MM.1S (cell line): ENCODE data around the gene TXN.

Experiments used
- EZH2 ChIP-seq: fragments of 300-600 bp; sonication (generic); optimal IDR thresholded peaks from 2 replicates; pipeline ENCODE3; 2017; ENCODE audit warnings: low read depth, mild to moderate bottlenecking, antibody characterized with exemption, low read length, mixed read lengths
- EZH2phosphoT487 ChIP-seq: fragments of 300-600 bp; sonication (generic); IDR thresholded peaks from 2 replicates; pipeline ENCODE4 v1.6.1; 2018; ENCODE audit warnings: antibody characterized with exemption, low read length
- TF ChIP-seq, protein P1 (sequence below): fragments of 300-600 bp; sonication (generic); IDR thresholded peaks from 2 replicates; pipeline ENCODE4 v1.5.1; 2016; ENCODE audit warnings: antibody characterized with exemption, low read length, mixed read lengths

DNA sequence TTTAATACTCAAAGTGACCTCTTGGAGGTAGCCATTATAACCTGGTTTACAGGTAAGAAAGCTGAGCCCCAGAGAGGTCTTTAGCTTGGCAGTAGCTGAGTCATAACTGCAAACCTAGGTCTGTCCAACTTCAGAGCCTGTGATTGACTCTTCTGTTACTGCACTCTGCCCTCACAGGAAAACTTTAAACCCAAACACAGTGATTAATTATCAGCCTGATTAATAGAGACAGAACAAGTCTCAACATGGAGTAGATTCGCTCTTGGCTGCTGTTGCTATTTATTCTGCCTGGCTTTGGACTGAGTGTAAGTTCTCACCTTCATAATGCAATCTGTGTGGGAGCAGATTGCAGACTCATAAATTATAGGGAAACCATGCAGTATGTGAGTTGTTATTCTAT is 27.4 kb upstream of the TXN start:
- TF ChIP-seq, protein P1, sequence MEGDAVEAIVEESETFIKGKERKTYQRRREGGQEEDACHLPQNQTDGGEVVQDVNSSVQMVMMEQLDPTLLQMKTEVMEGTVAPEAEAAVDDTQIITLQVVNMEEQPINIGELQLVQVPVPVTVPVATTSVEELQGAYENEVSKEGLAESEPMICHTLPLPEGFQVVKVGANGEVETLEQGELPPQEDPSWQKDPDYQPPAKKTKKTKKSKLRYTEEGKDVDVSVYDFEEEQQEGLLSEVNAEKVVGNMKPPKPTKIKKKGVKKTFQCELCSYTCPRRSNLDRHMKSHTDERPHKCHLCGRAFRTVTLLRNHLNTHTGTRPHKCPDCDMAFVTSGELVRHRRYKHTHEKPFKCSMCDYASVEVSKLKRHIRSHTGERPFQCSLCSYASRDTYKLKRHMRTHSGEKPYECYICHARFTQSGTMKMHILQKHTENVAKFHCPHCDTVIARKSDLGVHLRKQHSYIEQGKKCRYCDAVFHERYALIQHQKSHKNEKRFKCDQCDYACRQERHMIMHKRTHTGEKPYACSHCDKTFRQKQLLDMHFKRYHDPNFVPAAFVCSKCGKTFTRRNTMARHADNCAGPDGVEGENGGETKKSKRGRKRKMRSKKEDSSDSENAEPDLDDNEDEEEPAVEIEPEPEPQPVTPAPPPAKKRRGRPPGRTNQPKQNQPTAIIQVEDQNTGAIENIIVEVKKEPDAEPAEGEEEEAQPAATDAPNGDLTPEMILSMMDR = no peak
- TF ChIP-seq EZH2 (no peak), EZH2phosphoT487 (no peak)
